Activated CD4-positive, alpha-beta T cell treated with anti-CD3 and anti-CD28 coated beads, Interleukin-2, amount 10 ng/mL, durations not matched to agents 7 days and 5 days (primary cell): ENCODE data around the gene TMEM154. TPM values are rescaled to one million over a fixed set of nuclear protein-coding genes. Genes with fewer than 3 reads are reported as not detected.
A peak's percentile ranks its signal among the peaks of the same experiment; 100 is the strongest.

Source experiments
- CTCF ChIA-PET: fragments of 350-600 bp; sonication (Branson Sonifier 250); formaldehyde crosslinking; loops from one replicate; lab custom pipeline; 2021; ENCODE audit warnings: antibody characterized with exemption; lab: Charles Lee
- POLR2A ChIA-PET: fragments of 350-600 bp; sonication (Branson Sonifier 250); formaldehyde crosslinking; loops from one replicate; lab custom pipeline; 2021; ENCODE audit warnings: antibody characterized with exemption; lab: Charles Lee
- DNase-seq: peaks from one replicate; pipeline ENCODE4 v3.0.0-alpha.2; 2020
- H3K27ac Mint-ChIP-seq: one replicate; pipeline ENCODE4 v1.8.0; 2021; ENCODE audit warnings: mild to moderate bottlenecking, moderate library complexity, mixed read lengths
- H3K27me3 Mint-ChIP-seq: one replicate; pipeline ENCODE4 v1.8.0; 2021; ENCODE audit warnings: mixed read lengths
- H3K36me3 Mint-ChIP-seq: one replicate; pipeline ENCODE4 v1.8.0; 2021; ENCODE audit warnings: low read depth, mixed read lengths
- H3K4me1 Mint-ChIP-seq: one replicate; pipeline ENCODE4 v1.8.0; 2021; ENCODE audit warnings: mixed read lengths
- H3K4me3 Mint-ChIP-seq: one replicate; pipeline ENCODE4 v1.8.0; 2021; ENCODE audit warnings: mild to moderate bottlenecking, moderate library complexity, mixed read lengths
- H3K9me3 Mint-ChIP-seq: one replicate; pipeline ENCODE4 v1.8.0; 2021; ENCODE audit warnings: mixed read lengths
- total RNA-seq, 2 experiments: library from RNA; stranded (reverse); gene quantifications; one replicate each; pipeline ENCODE4 v1.2.3, GENCODE V29; 2021

Gene TMEM154
- total RNA-seq, 2 experiments from 2014 or later = 28.4 to 38.1 TPM

- H3K4me1 Mint-ChIP-seq = no peaks in the 10 kb centered on the region
- no peak for DNase-seq
- H3K4me3 Mint-ChIP-seq = no peak overlapping the region
- H3K27me3 Mint-ChIP-seq = peaks cover 5% of the 10 kb centered on the region
- CTCF ChIA-PET = no interaction called here
- H3K9me3 Mint-ChIP-seq = peaks cover 12% of the 10 kb centered on the region
- POLR2A ChIA-PET = interaction anchor here (0.7 kb wide), 1 partner anchor 114 kb away, joined by 5 read pairs; no protein-coding TSS in a partner anchor
- no peak overlapping the region for H3K27ac Mint-ChIP-seq
- H3K36me3 Mint-ChIP-seq = peaks cover 2% of the 10 kb centered on the region
Measured at GRCh38 chr4:152708796-152709195, 29.0 kb upstream of the TMEM154 start.

GRCh38 chr4:152708361-152708760 lies 28.6 kb upstream of the TMEM154 start:
- no peaks in the 10 kb centered on the region for H3K4me1 Mint-ChIP-seq
- peaks cover 2% of the 10 kb centered on the region for H3K36me3 Mint-ChIP-seq
- ChIA-PET POLR2A (interaction anchor here (0.7 kb wide), 1 partner anchor 115 kb away, joined by 5 read pairs; no protein-coding TSS in a partner anchor), CTCF (no interaction called here)
- H3K9me3 Mint-ChIP-seq = peaks cover 12% of the 10 kb centered on the region
- no peak for DNase-seq
- H3K27ac Mint-ChIP-seq = no peak overlapping the region
- peaks cover 5% of the 10 kb centered on the region for H3K27me3 Mint-ChIP-seq
- H3K4me3 Mint-ChIP-seq = no peak overlapping the region

GRCh38 chr4:152707632-152708031 lies 27.8 kb upstream of the TMEM154 start:
- no peaks in the 10 kb centered on the region for H3K27me3 Mint-ChIP-seq
- no peak for DNase-seq
- ChIA-PET POLR2A (no interaction called here), CTCF (interaction anchor here (0.9 kb wide), 1 partner anchor 20 kb away, joined by 3 read pairs; no protein-coding TSS in a partner anchor)
- no peaks in the 10 kb centered on the region for H3K4me1 Mint-ChIP-seq
- no peak overlapping the region for H3K4me3 Mint-ChIP-seq
- H3K36me3 Mint-ChIP-seq = peaks cover 2% of the 10 kb centered on the region
- H3K9me3 Mint-ChIP-seq = peaks cover 14% of the 10 kb centered on the region
- no peak overlapping the region for H3K27ac Mint-ChIP-seq

- no peak overlapping the region for H3K27ac Mint-ChIP-seq
- POLR2A ChIA-PET = no interaction called here
- DNase-seq = no peak
- peaks cover 2% of the 10 kb centered on the region for H3K36me3 Mint-ChIP-seq
- CTCF ChIA-PET = interaction anchor here (0.6 kb wide), 1 partner anchor 432 kb away, joined by 3 read pairs; no protein-coding TSS in a partner anchor
- no peak overlapping the region for H3K4me3 Mint-ChIP-seq
- H3K27me3 Mint-ChIP-seq = no peaks in the 10 kb centered on the region
- no peaks in the 10 kb centered on the region for H3K4me1 Mint-ChIP-seq
- peaks cover 14% of the 10 kb centered on the region for H3K9me3 Mint-ChIP-seq
Measured at GRCh38 chr4:152705903-152706302, 26.1 kb upstream of the TMEM154 start.

GRCh38 chr4:152704788-152705187 lies 25.0 kb upstream of the TMEM154 start:
- peaks cover 5% of the 10 kb centered on the region for H3K27me3 Mint-ChIP-seq
- no peak overlapping the region for H3K27ac Mint-ChIP-seq
- H3K4me1 Mint-ChIP-seq = no peaks in the 10 kb centered on the region
- peaks cover 14% of the 10 kb centered on the region for H3K9me3 Mint-ChIP-seq
- no peak overlapping the region for H3K4me3 Mint-ChIP-seq
- H3K36me3 Mint-ChIP-seq = peaks cover 2% of the 10 kb centered on the region
- ChIA-PET POLR2A (no interaction called here), CTCF (no interaction called here)
- no peak for DNase-seq

- Mint-ChIP-seq H3K36me3 (no peaks in the 10 kb centered on the region), H3K27me3 (peaks cover 5% of the 10 kb centered on the region), H3K4me1 (peaks cover 19% of the 10 kb centered on the region), H3K27ac (no peak overlapping the region), H3K4me3 (no peak overlapping the region), H3K9me3 (peaks cover 7% of the 10 kb centered on the region)
- CTCF ChIA-PET = no interaction called here
- POLR2A ChIA-PET = no interaction called here
- no peak for DNase-seq
Measured at GRCh38 chr4:152700151-152700550, 20.4 kb upstream of the TMEM154 start.

GRCh38 chr4:152699313-152699712 lies 19.5 kb upstream of the TMEM154 start:
- Mint-ChIP-seq H3K9me3 (peaks cover 1% of the 10 kb centered on the region), H3K4me1 (peaks cover 19% of the 10 kb centered on the region), H3K27me3 (peaks cover 7% of the 10 kb centered on the region), H3K27ac (no peak overlapping the region), H3K4me3 (no peak overlapping the region), H3K36me3 (no peaks in the 10 kb centered on the region)
- ChIA-PET CTCF (interaction anchor here (0.6 kb wide), 1 partner anchor 342 kb away, joined by 5 read pairs; no protein-coding TSS in a partner anchor), POLR2A (interaction anchor here (0.6 kb wide), 1 partner anchor 12 kb away, joined by 3 read pairs; no protein-coding TSS in a partner anchor)
- DNase-seq = no peak

- Mint-ChIP-seq H3K4me3 (no peak overlapping the region), H3K27me3 (peaks cover 9% of the 10 kb centered on the region), H3K4me1 (peaks cover 19% of the 10 kb centered on the region), H3K27ac (no peak overlapping the region), H3K36me3 (no peaks in the 10 kb centered on the region), H3K9me3 (no peaks in the 10 kb centered on the region)
- DNase-seq = no peak
- POLR2A ChIA-PET = no interaction called here
- CTCF ChIA-PET = no interaction called here
Measured at GRCh38 chr4:152698089-152698499, 18.3 kb upstream of the TMEM154 start.

- Mint-ChIP-seq H3K27ac (peak overlapping the region; percentile 1), H3K4me1 (peaks cover 19% of the 10 kb centered on the region), H3K9me3 (no peaks in the 10 kb centered on the region), H3K36me3 (no peaks in the 10 kb centered on the region), H3K27me3 (peaks cover 9% of the 10 kb centered on the region), H3K4me3 (no peak overlapping the region)
- ChIA-PET POLR2A (no interaction called here), CTCF (no interaction called here)
- no peak for DNase-seq
Measured at GRCh38 chr4:152697284-152698088, 17.7 kb upstream of the TMEM154 start.

- H3K27me3 Mint-ChIP-seq = peaks cover 11% of the 10 kb centered on the region
- POLR2A ChIA-PET = no interaction called here
- DNase-seq = peak; percentile 46
- no peak overlapping the region for H3K27ac Mint-ChIP-seq
- H3K4me1 Mint-ChIP-seq = peaks cover 19% of the 10 kb centered on the region
- no peak overlapping the region for H3K4me3 Mint-ChIP-seq
- no peaks in the 10 kb centered on the region for H3K9me3 Mint-ChIP-seq
- CTCF ChIA-PET = interaction anchor here (1.4 kb wide), 1 partner anchor 21 kb away, joined by 3 read pairs; no protein-coding TSS in a partner anchor
- H3K36me3 Mint-ChIP-seq = no peaks in the 10 kb centered on the region
Measured at GRCh38 chr4:152696764-152697261, 17.0 kb upstream of the TMEM154 start.

- Mint-ChIP-seq H3K9me3 (no peaks in the 10 kb centered on the region), H3K4me1 (peaks cover 19% of the 10 kb centered on the region), H3K27me3 (peaks cover 13% of the 10 kb centered on the region), H3K4me3 (no peak overlapping the region), H3K36me3 (no peaks in the 10 kb centered on the region), H3K27ac (no peak overlapping the region)
- CTCF ChIA-PET = interaction anchor here (1.9 kb wide), 1 partner anchor 16 kb away, joined by 5 read pairs; no protein-coding TSS in a partner anchor
- no peak for DNase-seq
- POLR2A ChIA-PET = interaction anchor here (0.6 kb wide), 1 partner anchor 190 kb away, joined by 3 read pairs; no protein-coding TSS in a partner anchor
Measured at GRCh38 chr4:152693871-152694270, 14.1 kb upstream of the TMEM154 start.

GRCh38 chr4:152691761-152692160 lies 12.0 kb upstream of the TMEM154 start:
- Mint-ChIP-seq H3K36me3 (no peaks in the 10 kb centered on the region), H3K27ac (no peak overlapping the region), H3K4me1 (peaks cover 6% of the 10 kb centered on the region), H3K27me3 (peaks cover 20% of the 10 kb centered on the region), H3K4me3 (no peak overlapping the region), H3K9me3 (no peaks in the 10 kb centered on the region)
- ChIA-PET POLR2A (no interaction called here), CTCF (interaction anchor here (0.5 to 0.6 kb wide), 2 partner anchors 25 to 588 kb away, joined by 3 to 4 read pairs; no protein-coding TSS in a partner anchor)
- no peak for DNase-seq
